Suprapubic skin (tissue), 3 donors: Measurements from ENCODE around the gene SNX19.

Source experiments
- CTCF ChIP-seq, 2 donors: fragments of 200-600 bp in 1 of 2; fragments of 450-650 bp in 1 of 2; sonication (generic) in 1 of 2; IDR thresholded peaks; one replicate each; pipeline ENCODE4 v1.5.1; 2016 to 2019; ENCODE audit warnings: antibody characterized with exemption in 2 of 2, mild to moderate bottlenecking in 1 of 2, moderate library complexity in 1 of 2
- POLR2A ChIP-seq, 2 donors: fragments of 450-650 bp; IDR thresholded peaks; one replicate each; pipeline ENCODE4 v1.6.1; 2017; ENCODE audit warnings: antibody characterized with exemption in 2 of 2, mild to moderate bottlenecking in 2 of 2, moderate library complexity in 2 of 2

DNA sequence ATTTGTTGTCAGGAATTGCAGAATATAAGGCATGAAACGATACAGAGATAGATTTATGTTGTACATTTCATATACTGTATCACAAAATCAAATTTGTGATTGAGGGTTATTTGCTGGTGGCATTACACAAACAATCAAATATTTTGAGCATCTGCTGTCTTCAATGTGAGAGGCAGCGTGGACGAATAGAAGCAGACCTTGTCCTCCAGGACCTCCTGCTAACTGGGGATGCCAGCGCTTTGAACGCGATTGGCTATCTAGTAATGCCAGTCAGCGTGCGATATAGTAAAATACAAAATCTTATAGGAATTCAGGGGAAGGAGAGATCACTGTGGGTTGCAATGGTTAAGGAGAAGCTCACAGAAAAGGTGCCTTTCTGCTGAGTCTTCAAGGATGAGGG lies 631 bp upstream of the SNX19 start:
- TF ChIP-seq POLR2A (IDR thresholded peaks at IDR 0.05): no peak
- TF ChIP-seq CTCF (IDR thresholded peaks at IDR 0.05): no peak
